ENCODE results near the gene SORCS1.

The SORCS1 gene

DNA sequence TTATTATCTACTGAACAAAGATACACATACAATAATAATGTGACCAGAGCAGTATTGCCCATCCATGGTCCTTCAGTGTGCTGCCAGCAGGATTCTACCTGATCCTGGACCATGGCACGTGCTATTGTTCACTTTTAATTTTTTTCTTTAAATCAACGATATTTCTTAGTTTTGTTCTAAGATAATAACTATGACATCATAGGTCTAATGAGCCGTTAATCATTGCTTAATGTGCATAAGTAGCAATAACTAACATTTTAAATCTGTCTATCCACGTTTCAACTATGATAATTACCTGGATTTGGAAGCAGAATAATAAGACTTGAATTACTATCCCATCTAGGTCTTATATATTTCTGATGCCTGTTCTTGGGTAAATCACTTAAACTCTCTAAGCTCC is 253.8 kb downstream of the SORCS1 start:
- Mint-ChIP-seq H3K27me3 (no peaks in the 10 kb centered on the region), H3K4me3 (no peak overlapping the region), H3K36me3 (ENCODE audit: insufficient read depth) (no peaks in the 10 kb centered on the region), H3K9me3 (peaks cover 31% of the 10 kb centered on the region), H3K4me1 (no peaks in the 10 kb centered on the region), H3K27ac (ENCODE audit: low read depth) (no peak overlapping the region)
- DNase-seq (ENCODE audit: low spot score in 2 of 2), result no peak
- ATAC-seq (replicated peaks; ENCODE audit: extremely low read depth, poor library complexity, severe bottlenecking), result no peak

DNA sequence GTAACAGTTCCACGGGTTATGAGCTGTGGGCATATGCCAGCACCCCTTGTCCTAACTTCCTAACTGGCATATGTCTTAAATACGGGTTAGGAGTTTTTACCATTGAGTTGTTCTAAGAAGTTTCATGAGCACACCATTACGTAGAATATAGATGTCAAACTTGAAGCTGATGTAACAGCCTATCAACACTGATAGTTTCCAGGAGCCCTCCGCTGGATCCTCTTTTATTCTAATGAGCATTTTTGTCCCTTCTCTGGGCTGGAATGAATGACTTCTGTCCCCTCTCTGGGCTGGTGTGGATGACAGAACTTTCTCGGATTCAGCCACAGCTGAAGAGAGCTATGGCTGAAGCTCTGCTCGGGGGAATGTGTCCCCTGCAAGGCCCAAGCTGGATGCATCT is 256.3 kb downstream of the SORCS1 start:
- no peak overlapping the region for H3K27ac Mint-ChIP-seq (ENCODE audit: low read depth)
- no peak overlapping the region for H3K4me3 Mint-ChIP-seq
- no peaks in the 10 kb centered on the region for H3K27me3 Mint-ChIP-seq
- no peaks in the 10 kb centered on the region for H3K4me1 Mint-ChIP-seq
- H3K9me3 Mint-ChIP-seq, result peaks cover 20% of the 10 kb centered on the region
- DNase-seq (ENCODE audit: low spot score in 2 of 2), result no peak
- ATAC-seq (replicated peaks; ENCODE audit: extremely low read depth, poor library complexity, severe bottlenecking), result no peak
- no peaks in the 10 kb centered on the region for H3K36me3 Mint-ChIP-seq (ENCODE audit: insufficient read depth)

GRCh38 chr10:106904209-106904608 is 260.3 kb downstream of the SORCS1 start:
- ATAC-seq (replicated peaks; ENCODE audit: extremely low read depth, poor library complexity, severe bottlenecking) (no peak), DNase-seq (ENCODE audit: low spot score in 2 of 2) (no peak)
- Mint-ChIP-seq H3K27me3 (no peaks in the 10 kb centered on the region), H3K4me1 (no peaks in the 10 kb centered on the region), H3K27ac (ENCODE audit: low read depth) (no peak overlapping the region), H3K36me3 (ENCODE audit: insufficient read depth) (no peaks in the 10 kb centered on the region), H3K4me3 (no peak overlapping the region), H3K9me3 (peaks cover 17% of the 10 kb centered on the region)

- Mint-ChIP-seq H3K9me3 (peaks cover 12% of the 10 kb centered on the region), H3K4me1 (no peaks in the 10 kb centered on the region), H3K4me3 (no peak overlapping the region), H3K36me3 (ENCODE audit: insufficient read depth) (no peaks in the 10 kb centered on the region), H3K27ac (ENCODE audit: low read depth) (no peak overlapping the region), H3K27me3 (no peaks in the 10 kb centered on the region)
- ATAC-seq (replicated peaks; ENCODE audit: extremely low read depth, poor library complexity, severe bottlenecking) (no peak), DNase-seq (ENCODE audit: low spot score in 2 of 2) (no peak)
Observed at GRCh38 chr10:106903180-106903579, 261.3 kb downstream of the SORCS1 start.

GRCh38 chr10:106900016-106900652 is 264.4 kb downstream of the SORCS1 start:
- H3K27me3 Mint-ChIP-seq, result no peaks in the 10 kb centered on the region
- H3K4me3 Mint-ChIP-seq, result no peak overlapping the region
- H3K27ac Mint-ChIP-seq (ENCODE audit: low read depth), result no peak overlapping the region
- no peaks in the 10 kb centered on the region for H3K36me3 Mint-ChIP-seq (ENCODE audit: insufficient read depth)
- ATAC-seq (replicated peaks; ENCODE audit: extremely low read depth, poor library complexity, severe bottlenecking) (no peak), DNase-seq (ENCODE audit: low spot score in 2 of 2) (no peak)
- no peaks in the 10 kb centered on the region for H3K4me1 Mint-ChIP-seq
- H3K9me3 Mint-ChIP-seq, result peaks cover 21% of the 10 kb centered on the region

DNA sequence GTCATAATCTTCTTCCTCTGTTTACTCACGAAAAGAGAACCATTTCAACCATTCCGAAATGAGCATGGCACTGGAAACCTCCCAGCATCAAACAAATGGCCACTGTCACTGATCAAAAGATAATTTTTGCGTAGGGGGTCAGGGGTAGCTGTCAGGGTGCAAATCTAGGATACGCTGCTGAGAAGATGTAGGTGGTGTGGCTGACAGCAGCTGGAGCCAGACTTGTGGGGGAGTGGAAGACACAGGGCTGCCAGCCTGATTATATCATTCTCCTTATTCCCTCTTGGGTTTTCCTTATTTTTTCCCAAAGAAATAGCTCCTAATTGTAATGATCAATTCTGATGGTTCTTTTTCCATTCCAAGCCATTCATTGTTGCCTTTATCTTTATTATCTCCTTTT is 266.1 kb downstream of the SORCS1 start:
- no peak for DNase-seq (ENCODE audit: low spot score in 2 of 2)
- ATAC-seq (replicated peaks; ENCODE audit: extremely low read depth, poor library complexity, severe bottlenecking), result no peak
- Mint-ChIP-seq H3K4me3 (no peak overlapping the region), H3K36me3 (ENCODE audit: insufficient read depth) (peaks cover 1% of the 10 kb centered on the region), H3K27me3 (no peaks in the 10 kb centered on the region), H3K9me3 (peaks cover 27% of the 10 kb centered on the region), H3K27ac (ENCODE audit: low read depth) (no peak overlapping the region), H3K4me1 (no peaks in the 10 kb centered on the region)

DNA sequence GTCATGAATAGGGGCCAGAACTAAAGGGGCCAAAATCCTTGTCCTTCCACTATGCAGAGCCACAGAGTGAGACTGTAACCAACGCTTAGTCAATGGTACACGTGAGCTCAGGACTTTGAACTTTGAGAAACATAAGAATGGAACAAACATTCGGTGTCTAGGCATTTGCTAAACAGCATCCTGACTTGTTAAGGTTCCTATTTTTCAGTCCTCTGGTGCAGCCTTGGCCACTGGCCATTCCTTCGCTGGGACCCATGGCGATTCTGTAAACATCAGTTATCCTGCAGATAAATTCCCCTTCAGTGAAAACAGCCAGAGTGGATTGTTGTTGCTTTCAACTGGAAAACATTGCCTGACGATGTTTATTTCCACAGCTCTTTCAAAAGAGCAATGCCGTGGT is 266.8 kb downstream of the SORCS1 start:
- Mint-ChIP-seq H3K36me3 (ENCODE audit: insufficient read depth) (peaks cover 1% of the 10 kb centered on the region), H3K27me3 (no peaks in the 10 kb centered on the region), H3K9me3 (peaks cover 27% of the 10 kb centered on the region), H3K4me1 (no peaks in the 10 kb centered on the region), H3K27ac (ENCODE audit: low read depth) (no peak overlapping the region), H3K4me3 (no peak overlapping the region)
- ATAC-seq (replicated peaks; ENCODE audit: extremely low read depth, poor library complexity, severe bottlenecking) (no peak), DNase-seq (ENCODE audit: low spot score in 2 of 2) (no peak)

- no peak for ATAC-seq (replicated peaks; ENCODE audit: extremely low read depth, poor library complexity, severe bottlenecking)
- peaks cover 25% of the 10 kb centered on the region for H3K9me3 Mint-ChIP-seq
- no peak overlapping the region for H3K27ac Mint-ChIP-seq (ENCODE audit: low read depth)
- peaks cover 1% of the 10 kb centered on the region for H3K36me3 Mint-ChIP-seq (ENCODE audit: insufficient read depth)
- no peaks in the 10 kb centered on the region for H3K27me3 Mint-ChIP-seq
- no peak overlapping the region for H3K4me3 Mint-ChIP-seq
- H3K4me1 Mint-ChIP-seq, result no peaks in the 10 kb centered on the region
- no peak for DNase-seq (ENCODE audit: low spot score in 2 of 2)
Observed at GRCh38 chr10:106894692-106895091, 269.8 kb downstream of the SORCS1 start.

GRCh38 chr10:106877574-106877973 is 286.9 kb downstream of the SORCS1 start:
- no peaks in the 10 kb centered on the region for H3K4me1 Mint-ChIP-seq
- peaks cover 22% of the 10 kb centered on the region for H3K9me3 Mint-ChIP-seq
- no peak overlapping the region for H3K27ac Mint-ChIP-seq (ENCODE audit: low read depth)
- no peaks in the 10 kb centered on the region for H3K27me3 Mint-ChIP-seq
- H3K4me3 Mint-ChIP-seq, result no peak overlapping the region
- ATAC-seq (replicated peaks; ENCODE audit: extremely low read depth, poor library complexity, severe bottlenecking), result no peak
- peaks cover 2% of the 10 kb centered on the region for H3K36me3 Mint-ChIP-seq (ENCODE audit: insufficient read depth)
- DNase-seq (ENCODE audit: low spot score in 2 of 2), result no peak

GRCh38 chr10:106874604-106874889 is 290.0 kb downstream of the SORCS1 start:
- H3K27me3 Mint-ChIP-seq, result no peaks in the 10 kb centered on the region
- no peaks in the 10 kb centered on the region for H3K4me1 Mint-ChIP-seq
- no peak overlapping the region for H3K4me3 Mint-ChIP-seq
- DNase-seq (ENCODE audit: low spot score in 2 of 2) (no peak), ATAC-seq (replicated peaks; ENCODE audit: extremely low read depth, poor library complexity, severe bottlenecking) (no peak)
- H3K9me3 Mint-ChIP-seq, result peaks cover 29% of the 10 kb centered on the region
- peaks cover 2% of the 10 kb centered on the region for H3K36me3 Mint-ChIP-seq (ENCODE audit: insufficient read depth)
- no peak overlapping the region for H3K27ac Mint-ChIP-seq (ENCODE audit: low read depth)

DNA sequence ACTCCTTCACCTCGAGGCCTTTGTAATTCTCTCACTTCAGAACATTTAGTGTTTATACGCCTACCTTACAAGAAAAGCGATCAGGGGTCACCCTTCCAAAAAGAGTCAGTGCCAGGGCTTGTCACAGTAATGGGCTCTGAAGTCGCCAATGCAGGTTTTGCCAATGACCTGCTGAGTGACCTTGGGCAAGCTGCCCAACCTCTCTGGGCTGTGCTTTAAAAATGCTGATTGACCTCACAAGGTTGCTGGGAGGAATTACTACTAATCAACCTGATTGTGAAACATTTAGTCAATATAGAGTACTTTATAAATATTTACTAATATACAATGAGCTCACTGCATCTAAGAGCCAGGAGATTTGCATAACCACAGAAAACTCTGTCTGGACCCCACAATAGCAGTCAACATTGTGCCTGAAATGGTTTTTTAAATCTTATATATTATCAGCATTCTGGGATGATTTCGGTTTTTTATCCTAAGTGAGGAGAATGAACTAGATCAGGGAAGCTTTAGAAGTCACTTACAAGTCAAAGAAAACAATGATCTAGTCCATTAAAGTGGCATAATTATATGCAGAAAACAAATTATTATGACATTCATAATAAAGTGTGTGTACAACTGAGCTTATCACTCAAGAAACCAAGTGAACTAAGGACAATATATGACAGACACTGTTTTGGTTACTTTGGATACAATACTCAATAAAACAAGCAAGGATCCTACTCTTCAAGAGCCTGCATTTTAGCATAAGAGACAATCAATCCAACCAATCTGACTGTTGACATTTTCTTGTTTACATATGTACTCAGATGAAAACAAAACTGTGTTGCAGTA is 290.5 kb downstream of the SORCS1 start:
- DNase-seq (ENCODE audit: low spot score in 2 of 2) (no peak), ATAC-seq (replicated peaks; ENCODE audit: extremely low read depth, poor library complexity, severe bottlenecking) (no peak)
- Mint-ChIP-seq H3K9me3 (peaks cover 28% of the 10 kb centered on the region), H3K27ac (ENCODE audit: low read depth) (no peak overlapping the region), H3K4me3 (no peak overlapping the region), H3K4me1 (no peaks in the 10 kb centered on the region), H3K27me3 (no peaks in the 10 kb centered on the region), H3K36me3 (ENCODE audit: insufficient read depth) (peaks cover 2% of the 10 kb centered on the region)

DNA sequence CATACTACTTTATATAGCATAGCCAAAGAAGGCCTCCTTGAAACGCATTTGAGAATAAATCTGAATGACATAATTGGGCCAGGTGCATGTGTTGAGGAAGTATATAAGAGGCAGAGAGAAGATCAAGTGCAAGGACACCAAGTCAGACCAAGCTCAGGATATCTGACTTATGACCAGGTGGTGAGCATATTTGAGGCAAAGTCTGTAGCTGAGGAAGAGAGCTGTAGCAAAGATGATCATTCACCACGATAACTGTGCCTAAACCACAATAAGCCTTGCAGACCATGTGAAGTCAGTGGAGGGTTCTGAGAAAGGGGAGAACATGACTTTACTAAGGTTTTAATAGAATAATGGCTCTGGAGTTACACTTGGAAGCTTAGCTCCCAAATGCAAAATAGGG is 292.3 kb downstream of the SORCS1 start:
- Mint-ChIP-seq H3K4me1 (no peaks in the 10 kb centered on the region), H3K4me3 (no peak overlapping the region), H3K27me3 (no peaks in the 10 kb centered on the region), H3K36me3 (ENCODE audit: insufficient read depth) (peaks cover 2% of the 10 kb centered on the region), H3K9me3 (peaks cover 41% of the 10 kb centered on the region), H3K27ac (ENCODE audit: low read depth) (no peak overlapping the region)
- DNase-seq (ENCODE audit: low spot score in 2 of 2) (no peak), ATAC-seq (replicated peaks; ENCODE audit: extremely low read depth, poor library complexity, severe bottlenecking) (no peak)

DNA sequence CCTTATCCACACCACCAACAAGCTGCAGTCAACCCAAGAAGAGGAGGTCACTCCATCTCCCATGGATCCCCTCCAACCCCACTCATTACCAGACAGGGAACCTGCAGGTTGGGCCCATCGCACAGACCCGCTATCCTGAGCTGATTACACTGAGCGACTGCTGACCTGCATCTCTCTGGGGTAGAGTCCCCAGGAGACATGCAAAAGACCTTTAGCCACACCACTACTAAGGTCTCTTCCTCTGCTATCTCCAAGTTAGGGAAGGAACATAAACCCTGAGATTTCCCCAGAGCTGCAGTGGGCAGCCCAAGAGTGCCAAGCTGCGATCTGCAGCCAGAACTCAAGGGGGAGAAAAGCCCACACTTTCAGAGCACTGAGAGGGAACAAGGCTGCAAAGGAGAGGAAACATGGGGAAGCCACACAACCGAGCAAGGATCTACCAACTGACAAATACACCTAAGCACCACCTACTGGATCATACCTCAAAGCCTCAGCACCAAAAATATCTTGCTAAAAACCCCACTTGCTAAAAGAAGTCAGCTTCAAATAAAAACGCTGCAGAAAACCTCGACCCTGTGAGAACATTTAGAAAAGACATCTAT is 298.2 kb downstream of the SORCS1 start:
- H3K9me3 Mint-ChIP-seq, result peaks cover 24% of the 10 kb centered on the region
- H3K36me3 Mint-ChIP-seq (ENCODE audit: insufficient read depth), result no peaks in the 10 kb centered on the region
- no peaks in the 10 kb centered on the region for H3K27me3 Mint-ChIP-seq
- H3K4me3 Mint-ChIP-seq, result no peak overlapping the region
- no peak for DNase-seq (ENCODE audit: low spot score in 2 of 2)
- no peak for ATAC-seq (replicated peaks; ENCODE audit: extremely low read depth, poor library complexity, severe bottlenecking)
- H3K27ac Mint-ChIP-seq (ENCODE audit: low read depth), result no peak overlapping the region
- no peaks in the 10 kb centered on the region for H3K4me1 Mint-ChIP-seq
